OCI-LY7 (cell line): Measurements from ENCODE around the gene SDE2. TPM values are rescaled to one million over a fixed set of nuclear protein-coding genes. Genes with fewer than 3 reads are reported as not detected.

ENCODE experiments used
- BruUV-seq: library from RNA; stranded (reverse); fragments of 400-500 nt; replicated peaks from 2 replicates; lab custom pipeline; 2021; lab: Mats Ljungman, UMichigan
- CTCF ChIA-PET: fragments of 300-600 bp; sonication (Branson Sonifier 250); formaldehyde crosslinking; loops from one replicate; lab custom pipeline; 2022; ENCODE audit warnings: antibody characterized with exemption; ENCODE audit not compliant: unreplicated experiment; lab: Charles Lee
- POLR2A ChIA-PET: fragments of 300-600 bp; sonication (Branson Sonifier 250); formaldehyde crosslinking; loops from one replicate; lab custom pipeline; 2022; ENCODE audit warnings: antibody characterized with exemption; lab: Charles Lee
- DNase-seq: peaks from one replicate; pipeline ENCODE4 v3.0.0-alpha.2; 2015; ENCODE audit warnings: low spot score
- H2AFZ ChIP-seq: fragments of 200-600 bp; sonication (generic), shearing (Covaris generic); 2 replicates; pipeline ENCODE4 v1.6.1; 2014; ENCODE audit warnings: mild to moderate bottlenecking, antibody characterized with exemption, low read length, moderate library complexity
- H3K27ac ChIP-seq: fragments of 200-600 bp; sonication (generic); 2 replicates; pipeline ENCODE4 v1.5.1; 2014; ENCODE audit warnings: mixed run types, low read depth, mild to moderate bottlenecking, moderate library complexity, low read length, inconsistent platforms; ENCODE audit not compliant: poor library complexity, severe bottlenecking
- H3K36me3 ChIP-seq: fragments of 200-600 bp; sonication (generic); 2 replicates; pipeline ENCODE4 v1.6.1; 2014; ENCODE audit warnings: mild to moderate bottlenecking, antibody characterized with exemption, low read length, moderate library complexity, mixed read lengths; ENCODE audit not compliant: insufficient read depth
- H3K4me1 ChIP-seq: fragments of 200-600 bp; sonication (generic); 2 replicates; pipeline ENCODE4 v1.5.1; 2014; ENCODE audit warnings: mild to moderate bottlenecking, low read length; ENCODE audit not compliant: insufficient read depth, poor library complexity, severe bottlenecking
- H3K4me2 ChIP-seq: fragments of 200-600 bp; sonication (generic); 2 replicates; pipeline ENCODE4 v1.6.1; 2014; ENCODE audit warnings: mild to moderate bottlenecking, low read length
- H3K4me3 ChIP-seq: fragments of 200-600 bp; sonication (generic); 2 replicates; pipeline ENCODE4 v1.5.1; 2014; ENCODE audit warnings: mild to moderate bottlenecking, low read depth, low read length; ENCODE audit not compliant: poor library complexity, severe bottlenecking
- H3K79me2 ChIP-seq: fragments of 200-600 bp; sonication (generic); 2 replicates; pipeline ENCODE4 v1.6.1; 2016; ENCODE audit warnings: low read depth, mild to moderate bottlenecking, low read length, moderate library complexity, mixed read lengths; ENCODE audit not compliant: insufficient read depth
- H3K9me2 ChIP-seq: fragments of 200-600 bp; sonication (generic); 2 replicates; pipeline ENCODE4 v1.6.1; 2016; ENCODE audit warnings: mild to moderate bottlenecking, low read length, mixed read lengths; ENCODE audit not compliant: insufficient read depth
- H3K9me3 ChIP-seq: fragments of 200-600 bp; sonication (generic); 2 replicates; pipeline ENCODE4 v1.6.1; 2014; ENCODE audit warnings: mild to moderate bottlenecking, mixed run types, low read length, mixed read lengths
- H4K20me1 ChIP-seq: fragments of 200-600 bp; sonication (generic); 2 replicates; pipeline ENCODE4 v1.6.1; 2014; ENCODE audit warnings: mild to moderate bottlenecking, antibody characterized with exemption, low read length, moderate library complexity, mixed read lengths; ENCODE audit not compliant: insufficient read depth
- CTCF ChIP-seq: fragments of 200-600 bp; sonication (generic); conservative IDR thresholded peaks from 2 replicates; pipeline ENCODE4 v1.5.1; 2014; ENCODE audit warnings: mild to moderate bottlenecking, antibody characterized with exemption, low read length, moderate library complexity, mixed read lengths
- EZH2phosphoT487 ChIP-seq: fragments of 200-600 bp; sonication (generic); IDR thresholded peaks from 2 replicates; pipeline ENCODE4 v1.6.1; 2018; ENCODE audit warnings: low read depth, borderline replicate concordance, mild to moderate bottlenecking, mixed run types, antibody characterized with exemption, low read length, moderate library complexity, mixed read lengths
- intact Hi-C: fragments of 100-400 bp; cut with micrococcal nuclease; formaldehyde crosslinking; loops from one replicate; pipeline ENCODE4 v1.10.0; 2022; ENCODE audit not compliant: unreplicated experiment
- total RNA-seq, 2 experiments: library from RNA; depleted of rRNA in 1 of 2; stranded (reverse); fragments of >200 nt in 1 of 2; shearing (Covaris generic) in 1 of 2; gene quantifications; 2 replicates each; pipeline ENCODE4 v1.2.3, GENCODE V29; 2014 to 2022

Gene SDE2
- total RNA-seq, 2 experiments from 2014 or later, result 18.2 to 25.0 TPM

- TF ChIP-seq EZH2phosphoT487, result no peak
- no peak for TF ChIP-seq CTCF
- DNase-seq, result no peak
- Histone ChIP-seq H4K20me1 (no peaks in the 10 kb centered on the region), H3K4me1 (peaks cover 11% of the 10 kb centered on the region), H2AFZ (no peak overlapping the region), H3K9me3 (no peaks in the 10 kb centered on the region), H3K79me2 (no peaks in the 10 kb centered on the region), H3K4me2 (no peak overlapping the region), H3K36me3 (no peaks in the 10 kb centered on the region), H3K27ac (no peak overlapping the region), H3K4me3 (no peak overlapping the region), H3K9me2 (no peaks in the 10 kb centered on the region)
- ChIA-PET CTCF (interaction anchor here (0.6 kb wide), 1 partner anchor 489 kb away, joined by 3 read pairs; no protein-coding TSS in a partner anchor), POLR2A (no interaction called here)
- no TSS peak for BruUV-seq
- intact Hi-C loops, result no loop called here
Observed at GRCh38 chr1:225958041-225958440, 41.1 kb downstream of the SDE2 start.

- Histone ChIP-seq H3K4me1 (peaks cover 23% of the 10 kb centered on the region), H3K9me3 (no peaks in the 10 kb centered on the region), H3K36me3 (no peaks in the 10 kb centered on the region), H3K27ac (no peak overlapping the region), H3K4me2 (no peak overlapping the region), H3K9me2 (no peaks in the 10 kb centered on the region), H2AFZ (no peak overlapping the region), H4K20me1 (no peaks in the 10 kb centered on the region), H3K4me3 (no peak overlapping the region), H3K79me2 (no peaks in the 10 kb centered on the region)
- ChIA-PET CTCF (interaction anchor here (0.6 kb wide), 1 partner anchor 75 kb away, joined by 3 read pairs; no protein-coding TSS in a partner anchor), POLR2A (interaction anchor here (0.6 to 2.3 kb wide), 5 partner anchors 10 to 475 kb away, joined by 3 to 13 read pairs (median 3); partner anchors contain the start of gene TMEM63A)
- TF ChIP-seq CTCF (no peak), EZH2phosphoT487 (no peak)
- intact Hi-C loops, result no loop called here
- no peak for DNase-seq
- BruUV-seq, result no TSS peak
Observed at GRCh38 chr1:225954753-225955152, 44.4 kb downstream of the SDE2 start.

- no peak for TF ChIP-seq CTCF
- no peak for TF ChIP-seq EZH2phosphoT487
- H3K4me1 ChIP-seq, result peaks cover 34% of the 10 kb centered on the region
- no TSS peak for BruUV-seq
- no peaks in the 10 kb centered on the region for H3K9me2 ChIP-seq
- H4K20me1 ChIP-seq, result no peaks in the 10 kb centered on the region
- H3K4me2 ChIP-seq, result no peak overlapping the region
- no peak overlapping the region for H3K27ac ChIP-seq
- H3K4me3 ChIP-seq, result no peak overlapping the region
- ChIA-PET POLR2A (interaction anchor here (1.2 to 2.3 kb wide), 3 partner anchors 9 to 474 kb away, joined by 3 to 13 read pairs (median 9); no protein-coding TSS in a partner anchor), CTCF (no interaction called here)
- DNase-seq, result no peak
- no peak overlapping the region for H2AFZ ChIP-seq
- no peaks in the 10 kb centered on the region for H3K36me3 ChIP-seq
- H3K9me3 ChIP-seq, result no peaks in the 10 kb centered on the region
- intact Hi-C loops, result no loop called here
- H3K79me2 ChIP-seq, result no peaks in the 10 kb centered on the region
Observed at GRCh38 chr1:225953315-225953714, 45.8 kb downstream of the SDE2 start.
